DOHH2 (cell line): Measurements from ENCODE around the gene NPTN.

Experiments used
- H3F3A ChIP-seq: fragments of 200-600 bp; sonication (generic), shearing (Covaris generic); 2 replicates; pipeline ENCODE4 v1.6.0; 2016; ENCODE audit warnings: antibody characterized with exemption, mild to moderate bottlenecking; ENCODE audit not compliant: control insufficient read depth, insufficient read depth
- H3K27ac ChIP-seq: fragments of 200-600 bp; sonication (generic); 2 replicates; pipeline ENCODE4 v1.5.1; 2014; ENCODE audit warnings: low read depth, mild to moderate bottlenecking, low read length, moderate library complexity
- H3K27me3 ChIP-seq: fragments of 200-600 bp; sonication (generic); 2 replicates; pipeline ENCODE4 v1.6.1; 2014; ENCODE audit warnings: mild to moderate bottlenecking, low read length, mixed read lengths; ENCODE audit not compliant: control insufficient read depth
- H3K36me3 ChIP-seq: fragments of 200-600 bp; sonication (generic); 2 replicates; pipeline ENCODE4 v1.6.1; 2014; ENCODE audit warnings: mild to moderate bottlenecking, low read length, moderate library complexity, mixed read lengths; ENCODE audit not compliant: control insufficient read depth
- H3K4me1 ChIP-seq: fragments of 200-600 bp; sonication (generic); 2 replicates; pipeline ENCODE4 v1.6.1; 2014; ENCODE audit warnings: mild to moderate bottlenecking, low read length, mixed read lengths; ENCODE audit not compliant: control insufficient read depth
- H3K4me2 ChIP-seq: fragments of 200-600 bp; sonication (generic); 2 replicates; pipeline ENCODE4 v1.6.0; 2014; ENCODE audit warnings: mild to moderate bottlenecking, low read length, moderate library complexity
- H3K4me3 ChIP-seq: fragments of 200-600 bp; sonication (generic); 2 replicates; pipeline ENCODE4 v1.5.1; 2014; ENCODE audit warnings: mild to moderate bottlenecking, low read length, mixed read lengths
- H3K79me2 ChIP-seq: fragments of 200-600 bp; sonication (generic); 2 replicates; pipeline ENCODE4 v1.6.1; 2014; ENCODE audit warnings: mild to moderate bottlenecking, low read length, mixed read lengths; ENCODE audit not compliant: control insufficient read depth
- H3K9me2 ChIP-seq: fragments of 200-600 bp; sonication (generic); replicated peaks from 2 replicates; pipeline ENCODE4 v1.6.1; 2014; ENCODE audit warnings: mild to moderate bottlenecking, low read length, mixed read lengths; ENCODE audit not compliant: control insufficient read depth
- H3K9me3 ChIP-seq: fragments of 200-600 bp; sonication (generic); 2 replicates; pipeline ENCODE4 v1.6.1; 2014; ENCODE audit warnings: antibody characterized with exemption, low read length, mixed read lengths; ENCODE audit not compliant: control insufficient read depth, insufficient read depth
- H4K20me1 ChIP-seq: fragments of 200-600 bp; sonication (generic); 2 replicates; pipeline ENCODE4 v1.6.0; 2014; ENCODE audit warnings: low read depth, mild to moderate bottlenecking, antibody characterized with exemption, low read length, moderate library complexity; ENCODE audit not compliant: control insufficient read depth, insufficient read depth
- CTCF ChIP-seq: fragments of 200-600 bp; sonication (generic); IDR thresholded peaks from one replicate; pipeline ENCODE4 v1.5.1; 2014; ENCODE audit warnings: antibody characterized with exemption, mild to moderate bottlenecking, low read depth, low read length; ENCODE audit not compliant: poor library complexity, severe bottlenecking
- EZH2phosphoT487 ChIP-seq: fragments of 200-600 bp; sonication (generic); IDR thresholded peaks from 2 replicates; pipeline ENCODE4 v1.6.1; 2017; ENCODE audit warnings: borderline replicate concordance, mild to moderate bottlenecking, antibody characterized with exemption, low read length, moderate library complexity, mixed read lengths

The NPTN gene

DNA sequence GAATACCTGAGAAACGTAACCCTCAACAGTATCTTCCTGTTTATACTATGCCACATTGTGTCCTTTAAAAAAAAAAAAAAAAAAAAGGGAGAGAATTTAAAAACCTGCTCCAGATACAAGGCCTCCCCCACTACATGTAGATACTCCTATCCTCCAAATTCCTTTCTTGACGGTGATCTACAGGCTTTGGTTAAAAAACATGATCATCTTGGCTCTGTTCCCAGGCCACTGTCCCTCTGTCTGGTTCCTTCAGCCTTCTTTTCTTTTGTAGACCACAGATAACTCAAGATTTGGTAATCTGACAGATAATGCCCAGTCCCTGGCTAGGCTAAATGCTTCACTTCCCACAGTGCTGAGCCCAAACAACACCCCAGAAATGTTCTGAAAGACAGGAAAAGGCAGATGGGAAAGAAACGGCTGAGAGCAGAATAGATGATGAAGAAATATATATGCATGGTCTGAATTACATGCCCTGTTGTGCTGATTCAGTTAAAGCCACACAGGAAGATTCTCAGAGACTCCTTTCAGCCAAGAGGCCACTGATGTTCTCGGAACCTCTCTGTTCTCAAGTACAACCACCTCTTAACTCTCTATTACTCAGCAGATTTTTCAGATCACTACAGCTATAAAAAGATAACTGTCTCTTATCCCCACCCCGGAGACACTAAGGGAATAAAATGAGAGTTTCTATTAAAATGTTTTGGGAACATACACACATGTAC, 48.3 kb downstream of the NPTN start:
- TF ChIP-seq CTCF (no peak), EZH2phosphoT487 (no peak)
- no peaks in the 10 kb centered on the region for H4K20me1 ChIP-seq
- H3K27me3 ChIP-seq, result no peaks in the 10 kb centered on the region
- H3K4me3 ChIP-seq, result no peak overlapping the region
- no peaks in the 10 kb centered on the region for H3K79me2 ChIP-seq
- H3K36me3 ChIP-seq, result peaks cover 70% of the 10 kb centered on the region
- no peaks in the 10 kb centered on the region for H3F3A ChIP-seq
- no peaks in the 10 kb centered on the region for H3K9me3 ChIP-seq
- no peak overlapping the region for H3K27ac ChIP-seq
- no peaks in the 10 kb centered on the region for H3K4me1 ChIP-seq
- H3K9me2 ChIP-seq, result no peaks in the 10 kb centered on the region
- H3K4me2 ChIP-seq, result no peak overlapping the region

- peaks cover 65% of the 10 kb centered on the region for H3K36me3 ChIP-seq
- H3K4me3 ChIP-seq, result no peak overlapping the region
- H3K9me2 ChIP-seq, result no peaks in the 10 kb centered on the region
- H3F3A ChIP-seq, result no peaks in the 10 kb centered on the region
- H3K4me1 ChIP-seq, result no peaks in the 10 kb centered on the region
- no peaks in the 10 kb centered on the region for H3K79me2 ChIP-seq
- H3K27ac ChIP-seq, result no peak overlapping the region
- H4K20me1 ChIP-seq, result no peaks in the 10 kb centered on the region
- H3K27me3 ChIP-seq, result no peaks in the 10 kb centered on the region
- H3K9me3 ChIP-seq, result no peaks in the 10 kb centered on the region
- H3K4me2 ChIP-seq, result no peak overlapping the region
- TF ChIP-seq EZH2phosphoT487 (no peak), CTCF (no peak)
Measured at GRCh38 chr15:73583544-73583943, 49.6 kb downstream of the NPTN start.

GRCh38 chr15:73582851-73583379, 50.3 kb downstream of the NPTN start:
- Histone ChIP-seq H4K20me1 (no peaks in the 10 kb centered on the region), H3K36me3 (peaks cover 60% of the 10 kb centered on the region)

More at GRCh38 chr15:73582851-73583379, 50.3 kb downstream of the NPTN start:
- TF ChIP-seq CTCF (no peak), EZH2phosphoT487 (no peak)
- Histone ChIP-seq H3K9me3 (no peaks in the 10 kb centered on the region), H3F3A (no peaks in the 10 kb centered on the region), H3K4me2 (no peak overlapping the region), H3K79me2 (no peaks in the 10 kb centered on the region), H3K4me1 (no peaks in the 10 kb centered on the region), H3K27ac (no peak overlapping the region), H3K4me3 (no peak overlapping the region), H3K27me3 (no peaks in the 10 kb centered on the region), H3K9me2 (no peaks in the 10 kb centered on the region)
